Kidney (tissue), 14 donors: ENCODE measurements around the gene ZNF672. TPM values are rescaled to one million over a fixed set of nuclear protein-coding genes. Genes with fewer than 3 reads are reported as not detected.

Experiments
- DNase-seq, 5 donors: peaks; one replicate each; pipeline ENCODE4 v3.0.0-alpha.2; 2013 to 2020
- FAIRE-seq: peaks from 2 replicates; lab custom pipeline; 2012; peaks lifted over from hg19 to GRCh38; lab: Jason Lieb, UNC
- H3K27ac ChIP-seq, 2 donors: one replicate each; pipeline ENCODE4 v1.7.0; 2013; ENCODE audit warnings: low read depth in 2 of 2, low read length in 2 of 2, inconsistent platforms in 1 of 2
- H3K27me3 ChIP-seq: one replicate; pipeline ENCODE4 v1.7.1; 2013; ENCODE audit warnings: low read length, inconsistent platforms; ENCODE audit not compliant: control insufficient read depth, insufficient read depth
- H3K36me3 ChIP-seq, 3 donors: one replicate each; pipeline versions ENCODE4 v1.7.0 to v1.7.1; 2013; ENCODE audit warnings: low read length in 3 of 3, control low read depth in 1 of 3, inconsistent platforms in 1 of 3; ENCODE audit not compliant: insufficient read depth in 3 of 3, control insufficient read depth in 2 of 3
- H3K4me1 ChIP-seq, 3 donors: one replicate each; pipeline versions ENCODE4 v1.7.0 to v1.7.1; 2013; ENCODE audit warnings: low read length in 3 of 3, inconsistent platforms in 1 of 3, low read depth in 1 of 3; ENCODE audit not compliant: control insufficient read depth in 2 of 3, insufficient read depth in 2 of 3
- H3K4me3 ChIP-seq, 3 donors: one replicate each; pipeline versions ENCODE4 v1.7.0 to v1.8.1; 2013; ENCODE audit warnings: low read length in 3 of 3, control low read depth in 1 of 3, inconsistent platforms in 1 of 3
- H3K9ac ChIP-seq, 3 donors: one replicate each; pipeline versions ENCODE4 v1.7.0 to v1.7.1; 2013; ENCODE audit warnings: low read length in 3 of 3, control low read depth in 1 of 3, inconsistent platforms in 1 of 3
- H3K9me3 ChIP-seq, 3 donors: one replicate each; pipeline versions ENCODE4 v1.7.0 to v1.7.1; 2013; ENCODE audit warnings: low read length in 3 of 3, control low read depth in 1 of 3, inconsistent platforms in 1 of 3; ENCODE audit not compliant: control insufficient read depth in 2 of 3, insufficient read depth in 1 of 3
- intact Hi-C: fragments of 100-400 bp; cut with DNase I; formaldehyde crosslinking; loops from one replicate; pipeline ENCODE4 v1.11.1; 2022
- polyA plus RNA-seq: library from polyadenylated mRNA; stranded (reverse); fragments of 350-450 nt; fragmentation: Illumina TruSeq; extraction: RNeasy Lipid Tissue Mini Kit (QIAGEN cat#74804); gene quantifications from one replicate; pipeline ENCODE4 v1.2.3, GENCODE V29; 2014; ENCODE audit warnings: low read depth, low replicate concordance; ENCODE audit not compliant: insufficient read depth
- total RNA-seq: library from RNA; stranded (reverse); fragmentation: NEBNext Ultra II Directional; extraction: Animal tissue kit (Norgen Biotek cat#: 25700); gene quantifications from one replicate; pipeline ENCODE4 v1.2.1, GENCODE V29; 2021
- TF ChIP-seq, protein P1 (sequence below): IDR thresholded peaks from 3 replicates; pipeline ENCODE4 v1.5.1; 2012; ENCODE audit warnings: mild to moderate bottlenecking, moderate library complexity, borderline replicate concordance; ENCODE audit not compliant: insufficient read depth; ENCODE audit errors: extremely low read depth
- donor health status: control.
- donor health status: control.
- donor health status: control.
- donor health status: control.
- donor health status: control.
- donor health status: DM: yes; HTN: yes; CAD: no.
- donor health status: Normal renal cell carcinoma (clear cell type).

Gene ZNF672
- total and polyA plus RNA-seq, 2 donors from 2014 or later, result 25.0 to 28.6 TPM

DNA sequence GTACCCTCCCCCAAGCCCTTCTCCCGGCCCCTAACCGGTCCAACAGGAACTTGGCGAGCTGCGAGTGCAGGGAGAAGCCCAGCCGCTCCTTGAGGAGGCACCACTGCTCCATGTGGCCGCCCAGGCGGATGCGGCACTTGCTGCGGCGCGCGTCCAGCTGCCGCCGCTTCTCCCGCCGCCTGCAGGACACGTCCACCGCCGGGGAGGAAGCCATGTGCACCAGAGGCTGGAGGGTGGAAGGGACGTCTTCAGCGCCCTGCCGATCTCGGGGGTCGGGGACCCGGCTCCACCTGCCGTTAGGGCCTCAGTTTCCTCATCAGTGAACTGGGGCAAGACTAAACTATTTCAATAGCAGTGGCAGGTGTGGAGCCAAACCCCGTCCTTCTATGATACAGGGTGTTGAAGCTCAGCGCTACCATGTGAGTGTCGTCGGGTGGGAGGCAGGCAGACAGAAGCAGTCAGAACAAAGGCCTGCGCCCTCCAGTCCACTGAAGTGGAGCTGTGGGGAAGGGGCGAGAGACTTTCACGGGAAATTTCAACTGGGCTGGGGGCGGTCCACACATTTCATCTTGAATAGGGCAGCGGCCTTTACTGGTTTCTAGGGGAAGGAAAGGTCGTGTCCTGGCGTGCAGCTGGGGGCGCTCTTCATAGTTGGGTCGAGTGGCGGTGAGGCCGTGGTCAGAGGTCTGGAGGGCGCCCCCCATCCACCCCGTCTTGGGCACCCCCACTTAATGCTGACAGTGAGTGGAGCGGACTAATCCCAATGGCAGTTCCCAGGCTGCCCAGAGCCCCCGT is 20.3 kb downstream of the ZNF672 start:
- peak overlapping the region; percentile 88 to 90 for H3K27ac ChIP-seq
- H3K4me1 ChIP-seq, result peaks cover 0 to 21% (median 4%) of the 10 kb centered on the region in 3 donors
- H3K9ac ChIP-seq, result peak overlapping the region; percentile 38 to 57 (median 52)
- intact Hi-C loops, result no loop called here
- H3K4me3 ChIP-seq, result peak overlapping the region; percentile 62 to 94 (median 80)
- no peak for FAIRE-seq
- H3K27me3 ChIP-seq, result no peaks in the 10 kb centered on the region
- H3K9me3 ChIP-seq, result no peaks in the 10 kb centered on the region
- TF ChIP-seq, protein P1, sequence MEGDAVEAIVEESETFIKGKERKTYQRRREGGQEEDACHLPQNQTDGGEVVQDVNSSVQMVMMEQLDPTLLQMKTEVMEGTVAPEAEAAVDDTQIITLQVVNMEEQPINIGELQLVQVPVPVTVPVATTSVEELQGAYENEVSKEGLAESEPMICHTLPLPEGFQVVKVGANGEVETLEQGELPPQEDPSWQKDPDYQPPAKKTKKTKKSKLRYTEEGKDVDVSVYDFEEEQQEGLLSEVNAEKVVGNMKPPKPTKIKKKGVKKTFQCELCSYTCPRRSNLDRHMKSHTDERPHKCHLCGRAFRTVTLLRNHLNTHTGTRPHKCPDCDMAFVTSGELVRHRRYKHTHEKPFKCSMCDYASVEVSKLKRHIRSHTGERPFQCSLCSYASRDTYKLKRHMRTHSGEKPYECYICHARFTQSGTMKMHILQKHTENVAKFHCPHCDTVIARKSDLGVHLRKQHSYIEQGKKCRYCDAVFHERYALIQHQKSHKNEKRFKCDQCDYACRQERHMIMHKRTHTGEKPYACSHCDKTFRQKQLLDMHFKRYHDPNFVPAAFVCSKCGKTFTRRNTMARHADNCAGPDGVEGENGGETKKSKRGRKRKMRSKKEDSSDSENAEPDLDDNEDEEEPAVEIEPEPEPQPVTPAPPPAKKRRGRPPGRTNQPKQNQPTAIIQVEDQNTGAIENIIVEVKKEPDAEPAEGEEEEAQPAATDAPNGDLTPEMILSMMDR, result peak; percentile 28
- DNase-seq, result peak; percentile 83 to 90 (median 89)
- peaks cover 0 to 6% (median 0%) of the 10 kb centered on the region in 3 donors for H3K36me3 ChIP-seq

DNA sequence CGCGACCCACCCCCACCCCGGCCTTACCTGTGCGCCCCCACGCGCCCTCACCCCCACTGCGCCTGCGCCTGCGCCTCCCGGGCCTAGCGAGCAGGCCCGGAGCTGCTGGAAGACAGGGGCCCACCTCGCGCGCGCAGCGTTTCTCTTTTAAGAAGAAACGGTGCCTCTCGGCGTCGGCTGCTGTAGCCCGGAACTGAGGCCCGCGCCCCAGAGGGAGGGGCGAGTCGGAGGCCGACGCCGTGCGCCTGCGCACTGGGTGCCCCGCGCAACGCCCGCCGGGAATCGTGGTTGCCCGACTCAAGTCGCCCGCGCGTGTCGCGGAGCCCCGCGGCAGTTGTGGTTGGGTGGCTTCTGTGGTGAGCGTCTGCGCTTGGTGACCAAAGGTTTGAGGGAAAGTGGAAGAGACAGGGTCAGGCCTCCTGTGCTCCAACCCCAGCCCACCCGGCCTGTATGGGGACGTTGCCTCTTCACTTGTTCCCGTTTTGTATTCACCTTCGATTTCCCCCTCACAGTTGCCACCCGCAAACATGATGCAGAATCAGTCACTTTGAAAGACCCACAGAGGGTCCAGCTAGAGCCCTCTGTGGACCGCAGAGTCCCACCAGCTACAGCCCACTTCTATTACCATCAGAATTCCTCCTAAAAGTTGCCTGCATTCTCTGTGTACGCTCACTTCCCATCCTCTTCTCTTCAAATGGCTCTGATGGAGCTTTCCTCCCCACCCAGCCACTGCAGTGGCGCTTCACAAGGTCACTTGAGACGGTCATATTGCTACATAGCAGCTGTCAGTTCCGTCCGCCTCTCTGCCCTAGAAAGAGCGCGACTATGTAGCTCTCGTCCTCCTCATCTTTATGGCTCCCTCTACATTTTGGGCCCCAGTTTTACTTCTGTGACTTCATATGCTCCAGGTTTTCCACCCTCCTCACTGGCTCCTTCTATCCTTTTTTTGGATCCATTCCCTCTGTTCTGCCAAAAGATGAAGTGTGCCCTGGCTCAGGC is 21.2 kb downstream of the ZNF672 start, which contains the start of gene ZNF692:
Gene ZNF692, minus strand, starts transcription at position 195 of the 999 bp plus-strand sequence. CDS start 776 bp downstream, outside the sequence.
- Histone ChIP-seq H3K27ac (peak within 1 kb of the TSS; percentile 88 to 90), H3K4me1 (peaks cover 0 to 27% (median 4%) of the 10 kb centered on the region in 3 donors), H3K36me3 (peaks cover 0 to 3% (median 0%) of the 10 kb centered on the region in 3 donors), H3K9ac (peak within 1 kb of the TSS; percentile 52 to 82 (median 56)), H3K9me3 (no peaks in the 10 kb centered on the region), H3K4me3 (peak within 1 kb of the TSS; percentile 83 to 94 (median 84)), H3K27me3 (no peaks in the 10 kb centered on the region)
- intact Hi-C loops, result no loop called here
- DNase-seq (peak; percentile 98 to 99 (median 99)), FAIRE-seq (no peak)
- TF ChIP-seq, protein P1, result no peak

DNA sequence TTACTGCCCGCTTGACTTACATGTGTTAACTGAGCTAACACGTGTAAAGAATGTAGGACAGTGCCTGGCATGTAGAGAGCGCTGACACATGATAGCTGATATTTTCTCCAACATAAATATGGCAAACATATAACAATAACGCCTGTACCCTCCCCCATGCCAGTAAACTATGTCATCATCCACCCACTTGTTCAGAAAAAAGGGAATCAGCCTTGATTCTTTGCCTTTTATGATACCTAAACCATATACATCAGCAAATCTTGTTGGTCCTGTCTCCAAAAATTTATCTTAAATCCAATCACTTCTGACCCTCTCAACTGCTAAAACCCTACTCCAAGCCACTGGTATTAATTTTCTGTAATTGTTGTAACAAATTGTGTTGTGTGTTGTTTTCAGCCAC is 22.0 kb downstream of the ZNF672 start:
- intact Hi-C loops, result no loop called here
- Histone ChIP-seq H3K9me3 (no peaks in the 10 kb centered on the region), H3K9ac (no peak overlapping the region), H3K4me1 (peaks cover 0 to 27% (median 4%) of the 10 kb centered on the region in 3 donors), H3K4me3 (no peak overlapping the region), H3K27ac (no peak overlapping the region), H3K27me3 (no peaks in the 10 kb centered on the region), H3K36me3 (peaks cover 0 to under 1% (median 0%) of the 10 kb centered on the region in 3 donors)
- DNase-seq, result no peak
- no peak for FAIRE-seq
- TF ChIP-seq, protein P1, result no peak
